Osteocyte (in vitro differentiated cells): ENCODE measurements around the gene SRPRA. TPM values are rescaled to one million over a fixed set of nuclear protein-coding genes. Genes with fewer than 3 reads are reported as not detected.

Source experiments
- DNase-seq: peaks from one replicate; pipeline ENCODE4 v3.0.0; 2021; ENCODE audit warnings: mixed read lengths; ENCODE audit not compliant: unreplicated experiment; ENCODE audit errors: extremely low spot score
- H3K27ac Mint-ChIP-seq: one replicate; pipeline ENCODE4 v1.8.0; 2021; ENCODE audit warnings: mild to moderate bottlenecking, mixed read lengths; ENCODE audit not compliant: unreplicated experiment
- H3K27me3 Mint-ChIP-seq: one replicate; pipeline ENCODE4 v1.8.0; 2021; ENCODE audit warnings: mixed read lengths; ENCODE audit not compliant: unreplicated experiment
- H3K36me3 Mint-ChIP-seq: one replicate; pipeline ENCODE4 v1.8.0; 2021; ENCODE audit warnings: mixed read lengths; ENCODE audit not compliant: unreplicated experiment
- H3K4me1 Mint-ChIP-seq: one replicate; pipeline ENCODE4 v1.8.0; 2021; ENCODE audit warnings: mixed read lengths; ENCODE audit not compliant: unreplicated experiment
- H3K4me3 Mint-ChIP-seq: one replicate; pipeline ENCODE4 v1.8.0; 2021; ENCODE audit warnings: mild to moderate bottlenecking, moderate library complexity, mixed read lengths; ENCODE audit not compliant: unreplicated experiment
- H3K9me3 Mint-ChIP-seq: one replicate; pipeline ENCODE4 v1.8.0; 2021; ENCODE audit warnings: mixed read lengths; ENCODE audit not compliant: unreplicated experiment
- total RNA-seq: library from RNA; stranded (reverse); gene quantifications from 2 replicates; pipeline ENCODE4 v1.2.1, GENCODE V29; 2021
- TF ChIP-seq, protein P1 (sequence below): fragments of 200-600 bp; sonication (generic); IDR thresholded peaks from 2 replicates; pipeline ENCODE4 v1.5.0; 2021; ENCODE audit warnings: antibody characterized with exemption, mild to moderate bottlenecking, moderate library complexity

SRPRA gene
- total RNA-seq, 1 donor from 2014 or later: 106 TPM

DNA sequence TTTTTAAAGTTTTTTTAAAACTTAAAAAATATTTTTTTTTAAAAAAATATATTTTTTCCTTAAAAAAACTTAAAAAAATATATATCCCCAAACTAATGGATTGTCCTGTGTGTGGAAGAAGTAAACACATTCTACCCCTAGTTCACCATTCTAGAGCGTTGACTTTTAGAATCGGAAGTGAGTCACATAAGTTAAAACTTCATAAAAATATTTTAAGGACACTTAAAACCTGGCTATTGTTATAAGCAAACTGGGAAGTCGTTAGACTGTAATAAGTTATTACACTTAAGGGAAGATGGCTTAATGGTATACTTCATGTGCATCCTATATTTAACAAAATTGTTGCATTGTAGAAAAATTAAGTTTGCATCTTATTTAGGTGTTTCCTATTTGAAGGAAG is 36.0 kb downstream of the SRPRA start:
- Mint-ChIP-seq H3K4me1 (peaks cover 8% of the 10 kb centered on the region), H3K36me3 (peaks cover 16% of the 10 kb centered on the region), H3K27ac (no peak overlapping the region), H3K9me3 (no peaks in the 10 kb centered on the region), H3K27me3 (no peaks in the 10 kb centered on the region), H3K4me3 (no peak overlapping the region)
- TF ChIP-seq, protein P1, sequence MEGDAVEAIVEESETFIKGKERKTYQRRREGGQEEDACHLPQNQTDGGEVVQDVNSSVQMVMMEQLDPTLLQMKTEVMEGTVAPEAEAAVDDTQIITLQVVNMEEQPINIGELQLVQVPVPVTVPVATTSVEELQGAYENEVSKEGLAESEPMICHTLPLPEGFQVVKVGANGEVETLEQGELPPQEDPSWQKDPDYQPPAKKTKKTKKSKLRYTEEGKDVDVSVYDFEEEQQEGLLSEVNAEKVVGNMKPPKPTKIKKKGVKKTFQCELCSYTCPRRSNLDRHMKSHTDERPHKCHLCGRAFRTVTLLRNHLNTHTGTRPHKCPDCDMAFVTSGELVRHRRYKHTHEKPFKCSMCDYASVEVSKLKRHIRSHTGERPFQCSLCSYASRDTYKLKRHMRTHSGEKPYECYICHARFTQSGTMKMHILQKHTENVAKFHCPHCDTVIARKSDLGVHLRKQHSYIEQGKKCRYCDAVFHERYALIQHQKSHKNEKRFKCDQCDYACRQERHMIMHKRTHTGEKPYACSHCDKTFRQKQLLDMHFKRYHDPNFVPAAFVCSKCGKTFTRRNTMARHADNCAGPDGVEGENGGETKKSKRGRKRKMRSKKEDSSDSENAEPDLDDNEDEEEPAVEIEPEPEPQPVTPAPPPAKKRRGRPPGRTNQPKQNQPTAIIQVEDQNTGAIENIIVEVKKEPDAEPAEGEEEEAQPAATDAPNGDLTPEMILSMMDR: no peak
- DNase-seq: no peak

DNA sequence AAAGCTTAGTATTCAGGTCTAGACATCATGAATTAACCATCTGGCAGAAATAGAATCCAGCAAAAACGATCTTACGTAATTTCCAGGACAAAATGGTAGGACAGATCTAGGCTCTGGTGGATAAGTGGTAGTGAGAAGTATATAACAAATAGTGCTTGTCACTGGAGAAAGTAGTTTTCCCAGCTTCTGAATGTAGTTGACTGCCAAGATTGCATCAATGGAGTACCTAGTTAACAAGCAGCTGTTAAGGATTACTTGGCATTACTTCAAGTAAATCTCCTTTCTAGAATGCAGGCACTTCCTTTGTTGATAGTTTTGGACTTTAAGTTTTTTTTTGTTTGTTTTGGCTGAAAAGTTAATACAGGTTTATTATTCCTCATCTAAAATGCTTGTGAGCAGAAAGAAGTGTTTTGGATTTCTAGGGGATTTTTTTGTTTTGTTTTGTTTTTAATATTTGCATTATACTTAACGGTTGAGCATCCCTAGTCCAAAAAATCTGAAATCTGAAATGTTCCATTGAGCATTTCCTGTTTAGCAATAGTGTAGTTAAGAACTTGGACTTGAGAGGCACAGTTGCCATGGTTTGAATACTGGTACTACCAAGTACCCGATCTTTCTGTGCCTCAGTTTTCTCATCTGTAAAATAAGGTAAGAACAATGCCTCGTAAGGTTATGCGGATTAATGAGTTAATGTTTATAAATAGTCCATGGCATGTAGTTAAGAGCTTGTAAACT is 36.8 kb downstream of the SRPRA start:
- Mint-ChIP-seq H3K4me3 (no peak overlapping the region), H3K4me1 (peaks cover 8% of the 10 kb centered on the region), H3K27me3 (no peaks in the 10 kb centered on the region), H3K9me3 (no peaks in the 10 kb centered on the region), H3K27ac (no peak overlapping the region), H3K36me3 (peaks cover 16% of the 10 kb centered on the region)
- TF ChIP-seq, protein P1: no peak
- DNase-seq: no peak

DNA sequence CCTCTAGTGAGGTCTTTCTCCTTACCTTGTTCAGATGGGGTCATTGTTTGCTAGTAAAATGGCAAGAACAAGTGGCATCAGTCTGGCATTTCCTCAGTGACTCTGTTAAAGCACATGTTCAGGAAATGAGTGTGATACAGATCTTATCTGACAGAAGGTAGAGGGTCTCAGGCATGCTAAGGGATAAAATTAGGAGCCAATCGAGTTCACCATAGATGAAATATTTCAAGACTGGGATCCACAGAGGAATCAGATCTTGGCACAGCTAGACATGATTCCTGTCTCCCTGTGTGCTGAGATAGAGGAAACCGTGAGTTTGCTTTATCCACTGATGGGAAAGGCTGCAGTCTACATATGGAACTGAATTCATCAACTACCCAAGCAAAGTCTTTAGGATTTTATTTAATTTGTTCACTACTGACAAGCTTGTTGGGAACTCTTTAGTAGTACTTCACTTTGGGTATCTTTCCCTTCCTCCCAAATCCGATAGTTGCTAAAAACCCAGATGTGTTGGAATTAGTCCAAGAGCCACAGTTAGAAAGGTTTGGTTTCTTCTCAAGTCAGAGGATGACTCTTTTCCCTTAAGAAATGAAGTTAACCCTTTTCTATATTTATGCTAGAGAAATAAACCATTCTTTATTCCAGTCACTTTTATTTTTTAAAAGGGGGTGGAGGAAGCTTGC is 38.7 kb downstream of the SRPRA start:
- TF ChIP-seq, protein P1: no peak

DNA sequence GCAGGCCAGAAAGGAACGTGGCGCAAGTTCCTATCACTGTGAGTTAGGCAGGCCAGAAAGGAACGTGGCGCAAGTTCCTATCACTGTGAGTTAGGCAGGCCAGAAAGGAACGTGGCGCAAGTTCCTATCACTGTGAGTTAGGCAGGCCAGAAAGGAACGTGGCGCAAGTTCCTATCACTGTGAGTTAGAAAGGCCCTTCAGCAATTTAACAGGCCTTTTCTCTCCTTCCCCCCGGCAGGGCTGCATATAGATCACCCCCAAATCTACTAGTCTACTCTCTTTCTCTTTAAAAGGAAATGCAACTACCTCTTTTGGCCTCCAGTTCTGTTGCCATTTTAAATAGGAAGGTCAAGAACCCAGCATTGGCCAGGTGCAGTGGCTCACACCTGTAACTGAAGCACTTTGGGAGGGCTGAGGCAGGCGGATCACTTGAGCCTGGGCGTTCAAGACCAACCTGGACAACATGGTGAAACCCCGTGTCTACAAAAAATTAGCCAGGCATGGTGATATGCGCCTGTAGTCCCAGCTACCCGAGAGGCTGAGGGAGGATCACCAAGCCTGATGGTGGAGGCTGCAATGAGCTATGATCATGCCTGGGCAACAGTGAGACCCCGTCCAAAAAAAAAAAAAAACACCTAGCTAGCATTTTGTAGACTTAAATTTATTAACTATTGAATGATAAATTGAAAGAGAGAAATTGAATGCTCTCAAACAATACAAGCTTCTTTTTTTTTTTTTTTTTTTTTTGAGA is 42.2 kb downstream of the SRPRA start:
- Mint-ChIP-seq H3K27ac (no peak overlapping the region), H3K9me3 (no peaks in the 10 kb centered on the region), H3K27me3 (no peaks in the 10 kb centered on the region), H3K4me1 (peaks cover 8% of the 10 kb centered on the region), H3K36me3 (peaks cover 3% of the 10 kb centered on the region), H3K4me3 (no peak overlapping the region)
- TF ChIP-seq, protein P1: no peak
- DNase-seq: no peak

More for the DNA sequence above, 38.7 kb downstream of the SRPRA start:
- Mint-ChIP-seq H3K36me3 (peaks cover 5% of the 10 kb centered on the region), H3K4me1 (peaks cover 8% of the 10 kb centered on the region), H3K9me3 (no peaks in the 10 kb centered on the region), H3K27ac (no peak overlapping the region), H3K27me3 (no peaks in the 10 kb centered on the region), H3K4me3 (no peak overlapping the region)
- DNase-seq: no peak

DNA sequence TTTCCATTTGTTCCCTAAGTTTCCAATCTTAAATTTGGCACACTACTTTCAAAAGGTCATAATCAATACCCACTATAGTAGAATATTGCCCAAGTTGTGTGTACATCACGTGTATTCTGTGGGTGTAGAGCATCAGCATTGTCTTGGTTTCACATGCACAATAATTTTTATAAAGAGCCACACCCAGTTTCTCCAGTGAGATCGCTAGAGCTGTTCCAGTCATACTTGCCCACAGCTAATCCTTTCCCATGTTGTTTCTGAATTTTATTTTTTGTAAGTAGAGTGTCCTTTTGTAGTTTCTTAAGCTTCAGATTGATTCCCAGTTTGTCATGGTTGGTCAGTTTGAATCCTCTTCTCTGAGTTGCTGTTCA is 43.4 kb downstream of the SRPRA start:
- Mint-ChIP-seq H3K4me3 (no peak overlapping the region), H3K4me1 (peaks cover 6% of the 10 kb centered on the region)
- no peak for DNase-seq

More for the DNA sequence above, 43.4 kb downstream of the SRPRA start:
- no peaks in the 10 kb centered on the region for H3K36me3 Mint-ChIP-seq
- TF ChIP-seq, protein P1: no peak
- no peaks in the 10 kb centered on the region for H3K9me3 Mint-ChIP-seq
- H3K27ac Mint-ChIP-seq: no peak overlapping the region
- no peaks in the 10 kb centered on the region for H3K27me3 Mint-ChIP-seq
